HG02943 (cell line): ENCODE data around the gene APP.

Experiments used
- ATAC-seq: cut with Tn5 transposase; IDR thresholded peaks from one replicate; pipeline ENCODE4 v1.9.1; 2021; ENCODE audit warnings: mild to moderate bottlenecking, low read depth, moderate library complexity; ENCODE audit not compliant: unreplicated experiment

APP gene

DNA sequence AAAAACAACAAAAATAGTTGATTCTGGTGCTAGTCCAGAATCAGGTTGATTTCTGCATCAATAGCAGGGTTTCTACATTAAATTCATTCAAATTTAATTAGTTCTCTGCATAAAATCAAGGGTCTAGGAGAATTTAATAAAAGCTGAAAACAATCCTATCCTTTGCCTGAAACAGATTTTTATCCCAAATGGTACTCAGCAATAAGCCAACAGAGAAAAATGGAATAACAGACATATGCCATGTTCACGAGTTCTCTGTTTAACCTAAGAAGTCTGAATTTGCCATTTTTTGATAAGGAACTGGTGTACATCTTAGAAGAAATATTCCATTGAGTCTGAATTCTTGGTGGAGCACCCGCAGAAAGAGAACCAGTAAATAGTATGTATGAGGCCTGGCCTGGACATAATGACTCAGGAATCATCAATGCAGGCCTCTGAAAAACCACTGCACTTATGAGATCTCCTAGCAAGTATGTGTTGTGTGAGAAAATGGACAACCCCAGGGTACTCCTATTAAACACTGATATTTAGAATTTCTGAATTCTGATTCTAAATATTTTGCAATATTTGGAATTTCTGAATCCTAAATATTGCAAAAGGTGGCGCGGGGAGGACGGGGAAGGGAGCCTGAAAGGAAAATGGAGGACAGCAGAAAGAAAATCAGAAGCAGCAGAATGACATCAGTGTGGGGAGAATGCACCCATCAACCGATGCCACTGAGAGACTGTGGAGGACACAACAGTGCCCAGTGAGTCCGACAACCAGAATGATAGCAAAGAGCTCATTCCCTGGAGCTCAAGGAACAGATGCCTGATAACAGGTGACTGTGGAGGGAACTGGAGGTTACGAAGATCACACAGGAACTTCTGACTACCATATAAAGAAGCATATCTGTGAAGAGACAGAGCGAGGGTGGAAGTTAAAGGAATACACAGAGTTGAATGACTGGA lies 97.6 kb downstream of the APP start:
- ATAC-seq = no peak

GRCh38 chr21:26070822-26071425 lies 99.6 kb downstream of the APP start:
- no peak for ATAC-seq

DNA sequence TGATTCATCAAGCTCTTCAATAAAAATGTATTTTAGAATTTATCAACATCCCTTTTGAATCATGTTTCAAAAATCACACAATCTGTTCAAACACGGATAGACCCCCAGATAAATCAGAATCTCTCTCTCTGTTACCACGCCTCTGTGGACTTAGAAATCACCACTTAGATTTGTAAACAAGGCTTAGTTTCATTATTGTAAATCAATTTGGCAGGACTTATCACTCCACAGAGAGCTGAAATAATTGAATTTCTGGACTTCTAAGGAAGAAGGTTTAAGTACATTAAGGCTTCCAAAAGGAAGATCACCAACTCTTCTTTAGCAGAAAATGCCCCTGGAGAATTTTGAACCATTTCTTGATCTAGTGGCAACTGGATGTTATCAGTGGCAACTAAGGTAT lies 100.4 kb downstream of the APP start:
- no peak for ATAC-seq

GRCh38 chr21:26068776-26069175 lies 101.8 kb downstream of the APP start:
- ATAC-seq = no peak

- no peak for ATAC-seq
These were observed 102.6 kb downstream of the APP start for GRCh38 chr21:26067836-26068594.

- ATAC-seq = no peak
These were observed 106.1 kb downstream of the APP start for GRCh38 chr21:26064506-26064905.

DNA sequence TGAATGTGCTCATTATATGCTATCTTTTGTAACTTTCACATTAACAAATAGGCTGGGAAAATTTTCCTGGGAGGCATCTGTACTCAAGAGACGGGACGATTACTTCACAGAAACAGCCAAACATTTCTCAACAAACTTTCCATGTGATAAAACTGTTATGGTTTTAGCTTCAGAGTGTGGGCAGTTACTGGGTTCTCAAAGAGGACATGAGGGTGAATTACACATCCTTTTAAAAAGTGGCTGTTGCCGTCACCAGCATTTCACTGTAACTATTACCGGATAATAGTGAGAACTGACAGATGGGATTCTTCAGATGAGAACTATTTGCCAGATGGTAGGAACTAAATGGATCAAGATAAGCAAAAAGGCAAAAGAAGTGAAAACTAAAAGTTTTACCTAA lies 109.1 kb downstream of the APP start:
- no peak for ATAC-seq

GRCh38 chr21:26060335-26061115 lies 110.0 kb downstream of the APP start:
- ATAC-seq = no peak

DNA sequence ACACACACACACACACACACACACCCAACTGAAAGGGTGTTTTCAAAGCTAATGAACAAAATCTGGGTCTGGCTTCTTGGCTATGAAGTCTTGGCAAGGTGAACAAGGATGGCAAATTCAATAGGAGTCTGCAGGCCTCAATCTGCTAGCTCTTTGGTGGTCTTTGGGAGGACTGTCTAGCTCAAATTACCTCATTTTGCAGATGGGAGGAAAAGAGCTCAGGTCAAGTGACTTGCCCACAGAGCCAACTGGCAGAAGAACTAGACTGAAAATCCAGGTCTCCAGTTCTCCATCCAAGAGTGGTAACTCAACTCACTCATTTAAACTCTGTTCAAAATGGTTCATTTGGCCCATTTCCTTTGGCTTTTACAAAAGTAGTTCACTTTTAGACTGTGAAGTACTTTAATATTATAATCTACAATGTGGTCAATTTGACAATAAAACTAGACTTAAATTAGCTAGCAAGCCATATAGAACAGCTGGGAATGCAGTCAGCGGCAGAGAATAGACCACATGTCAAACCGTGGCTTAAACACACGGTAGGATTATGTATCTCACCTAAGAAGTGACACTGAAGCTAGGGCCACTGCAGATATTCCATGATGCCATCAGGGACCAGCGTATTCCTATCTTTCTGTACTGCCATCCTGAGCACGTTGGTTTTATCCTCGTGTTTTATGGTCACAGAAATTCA lies 112.9 kb downstream of the APP start:
- ATAC-seq = no peak

DNA sequence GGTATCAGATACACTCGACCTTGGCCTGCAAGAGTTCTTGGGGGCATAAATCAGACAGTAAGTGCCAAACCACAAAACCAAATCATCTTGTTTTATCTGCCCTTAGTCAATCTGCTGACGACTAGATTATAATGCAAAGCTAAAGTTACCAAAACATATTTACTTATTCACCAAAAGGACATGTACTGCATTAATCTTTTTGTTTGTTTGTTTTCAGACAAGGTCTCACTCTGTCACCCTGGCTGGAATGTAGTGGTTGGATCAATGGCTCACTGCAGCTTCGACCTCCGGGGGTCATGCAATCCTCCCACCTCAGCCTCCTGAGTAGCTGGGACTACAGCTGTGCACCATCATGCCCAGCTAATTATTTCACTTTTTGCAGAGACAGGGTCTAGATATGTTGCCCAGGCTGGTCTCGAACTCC lies 114.7 kb downstream of the APP start:
- ATAC-seq = no peak

- ATAC-seq = no peak
These were observed 115.6 kb downstream of the APP start for GRCh38 chr21:26055010-26055409.

DNA sequence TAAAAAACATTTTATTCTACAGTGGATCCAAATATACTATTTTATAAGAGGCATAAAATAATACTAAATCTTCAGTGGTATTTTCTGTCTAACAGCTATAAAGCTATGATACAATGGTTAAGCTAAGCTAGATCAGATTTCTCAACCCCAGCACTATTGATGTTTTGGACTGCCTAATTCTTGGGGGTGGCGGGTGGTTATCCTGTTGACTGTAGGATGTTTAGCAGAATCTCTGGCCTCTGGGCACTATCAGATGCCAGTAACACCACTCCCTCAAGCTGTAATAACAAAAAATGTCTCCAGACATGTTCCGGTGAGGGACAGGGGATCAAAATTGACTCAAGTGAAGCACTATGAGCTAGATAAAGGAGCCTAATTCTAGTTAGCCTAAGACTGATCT lies 118.5 kb downstream of the APP start:
- ATAC-seq = no peak

DNA sequence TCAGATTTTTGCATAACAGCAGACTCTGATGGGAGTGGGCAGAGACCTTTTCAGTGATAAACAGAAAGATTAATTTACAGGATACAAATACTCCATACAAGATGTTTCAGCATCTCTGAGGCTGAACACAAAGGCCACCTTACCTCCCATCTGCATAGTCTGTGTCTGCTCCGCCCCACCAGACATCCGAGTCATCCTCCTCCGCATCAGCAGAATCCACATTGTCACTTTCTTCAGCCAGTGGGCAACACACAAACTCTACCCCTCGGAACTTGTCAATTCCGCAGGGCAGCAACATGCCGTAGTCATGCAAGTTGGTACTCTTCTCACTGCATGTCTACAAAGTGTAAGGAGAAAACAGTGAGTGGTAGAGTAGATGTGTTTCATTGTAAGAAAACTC lies 119.7 kb downstream of the APP start:
- no peak for ATAC-seq

- no peak for ATAC-seq
These were observed 120.8 kb downstream of the APP start for GRCh38 chr21:26049803-26050202.

DNA sequence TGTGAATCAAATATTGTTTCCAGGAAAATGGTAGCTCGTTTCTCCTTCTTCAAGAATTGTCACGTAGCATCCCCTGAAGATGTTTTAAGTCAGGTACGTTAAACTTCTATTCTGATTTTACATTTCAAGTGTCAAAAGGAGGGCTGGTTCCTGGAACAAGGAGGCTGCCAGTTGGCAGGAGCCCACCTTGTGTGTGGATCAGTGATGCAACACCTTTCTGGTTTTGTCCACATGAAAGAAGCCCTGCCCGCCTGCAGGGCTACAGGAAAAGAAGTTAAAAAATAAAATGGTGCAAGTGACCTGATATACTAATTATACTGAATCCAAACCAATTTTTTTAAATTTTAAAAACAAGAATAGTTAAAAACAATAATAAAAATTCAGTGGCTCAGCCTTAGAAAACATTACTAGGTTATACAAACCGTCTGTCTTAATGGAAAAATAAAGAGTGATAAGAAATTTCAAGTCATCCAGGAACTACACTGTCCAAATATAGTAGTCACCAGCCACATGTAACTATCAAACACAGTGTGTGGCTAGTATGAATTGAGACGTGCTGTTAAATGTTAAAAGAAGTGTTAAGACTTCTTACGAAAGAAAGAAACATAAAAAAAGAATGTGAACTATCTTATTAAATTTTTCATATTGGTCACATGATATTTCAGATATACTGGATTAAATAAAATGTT lies 123.1 kb downstream of the APP start:
- no peak for ATAC-seq

- no peak for ATAC-seq
These were observed 126.7 kb downstream of the APP start for GRCh38 chr21:26043891-26044290.

GRCh38 chr21:26042181-26042876 lies 128.2 kb downstream of the APP start:
- no peak for ATAC-seq

GRCh38 chr21:26041431-26042180 lies 129.0 kb downstream of the APP start:
- ATAC-seq = no peak
